SK-MEL-5 (cell line): ENCODE results near the gene NPR1. TPM values are rescaled to one million over a fixed set of nuclear protein-coding genes. Genes with fewer than 3 reads are reported as not detected.
"Not testable (repeated sequence)": the region's sequence is repeated elsewhere in the genome, so short reads cannot be mapped to it uniquely, and the experiment has no call there.

Experiments
- DNase-seq: peaks from one replicate; pipeline ENCODE4 v3.0.0-alpha.2; 2016; ENCODE audit warnings: low read depth, low spot score
- in situ Hi-C: cut with HindIII; loops from 2 replicates; pipeline ENCODE4 v1.10.0; 2016; ENCODE audit warnings: low sequenced_read_pairs, high pct_unique_total_duplicates, low pct_unique_long_range_greater_than_20kb
- total RNA-seq: library from RNA; depleted of rRNA; stranded (reverse); fragments of >200 nt; shearing (Covaris generic); gene quantifications from 2 replicates; pipeline ENCODE4 v1.2.3, GENCODE V29; 2014

The NPR1 gene
- total RNA-seq, 1 experiment from 2014 or later: not detected

- no peak for DNase-seq
- in situ Hi-C loops: no loop called here
Measured at GRCh38 chr1:153670257-153670858, 8.1 kb upstream of the NPR1 start.

DNA sequence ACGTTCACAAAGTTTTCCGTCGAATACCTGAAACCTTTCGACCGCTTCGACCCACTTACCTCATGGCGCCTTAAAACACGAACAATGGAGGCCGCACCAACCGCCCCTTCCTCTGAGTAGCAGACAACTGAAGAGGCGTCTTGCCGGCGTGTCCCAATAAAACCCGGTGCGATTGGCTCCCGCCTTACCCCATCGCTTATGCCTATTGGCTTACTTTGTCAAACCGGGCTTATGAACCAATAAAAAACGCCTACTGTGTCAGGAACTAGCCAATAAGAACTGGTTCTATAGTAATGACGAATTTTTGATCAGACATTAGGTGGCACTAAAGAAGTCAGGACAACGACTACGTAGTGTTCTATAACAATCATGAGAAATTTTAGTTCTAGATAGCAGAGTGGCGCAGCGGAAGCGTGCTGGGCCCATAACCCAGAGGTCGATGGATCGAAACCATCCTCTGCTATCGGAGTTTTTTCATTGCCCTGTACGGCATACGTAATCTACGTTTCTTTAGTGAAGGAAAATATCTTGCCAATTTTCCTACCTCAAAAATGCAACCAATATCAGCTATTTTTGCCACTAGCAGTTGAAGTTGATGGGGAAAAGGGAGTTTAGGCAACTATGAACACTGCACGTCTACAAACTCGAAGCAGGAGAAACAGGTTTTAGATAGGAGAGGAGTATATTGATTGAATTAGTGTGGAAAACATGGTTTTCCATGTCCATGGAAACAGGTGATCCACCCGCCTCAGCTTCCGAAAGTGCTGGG lies 7.4 kb upstream of the NPR1 start, which contains the start of gene ILF2:
Gene ILF2, minus strand, starts transcription at position 135 of the 769 bp plus-strand sequence. Its CDS starts 71 bp downstream, at position 64.
- peak; percentile 100 for DNase-seq
- in situ Hi-C loops: no loop called here

DNA sequence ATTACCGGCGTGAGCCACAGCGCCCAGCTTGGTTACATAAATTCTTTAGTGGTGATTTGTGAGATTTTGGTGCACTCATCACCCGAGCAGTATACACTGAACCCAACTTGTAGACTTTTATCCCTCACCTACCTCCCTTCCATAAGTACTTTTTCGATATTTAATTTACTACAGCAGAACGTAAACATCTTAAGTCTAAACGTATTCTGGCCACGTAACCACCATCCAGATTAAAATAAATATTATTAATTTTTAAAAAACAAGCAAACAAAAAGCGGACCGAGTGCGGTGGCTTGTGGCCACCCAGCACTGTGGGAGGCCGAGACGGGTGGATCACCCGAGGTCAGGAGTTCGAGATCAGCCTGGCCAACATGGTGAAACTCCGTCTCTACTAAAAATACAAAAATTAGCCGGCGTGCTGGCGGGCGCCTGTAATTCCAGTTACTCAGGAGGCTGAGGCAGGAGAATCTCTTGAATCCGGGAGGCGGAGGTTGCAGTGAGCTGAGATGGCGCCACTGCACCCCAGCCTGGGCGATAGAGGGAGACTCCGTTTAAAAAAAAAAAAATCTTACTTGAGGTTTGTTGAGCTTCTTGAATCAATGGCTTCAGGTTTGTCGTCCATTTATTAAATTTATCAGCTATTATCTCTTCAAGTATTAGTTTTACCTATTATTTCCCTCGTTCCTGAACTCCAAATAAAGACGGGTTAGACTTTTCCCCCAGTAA lies 6.7 kb upstream of the NPR1 start:
- DNase-seq, in situ Hi-C loops: not testable (repeated sequence)

- in situ Hi-C loops: no loop called here
- DNase-seq: no peak
Measured at GRCh38 chr1:153673511-153673910, 5.0 kb upstream of the NPR1 start.

DNA sequence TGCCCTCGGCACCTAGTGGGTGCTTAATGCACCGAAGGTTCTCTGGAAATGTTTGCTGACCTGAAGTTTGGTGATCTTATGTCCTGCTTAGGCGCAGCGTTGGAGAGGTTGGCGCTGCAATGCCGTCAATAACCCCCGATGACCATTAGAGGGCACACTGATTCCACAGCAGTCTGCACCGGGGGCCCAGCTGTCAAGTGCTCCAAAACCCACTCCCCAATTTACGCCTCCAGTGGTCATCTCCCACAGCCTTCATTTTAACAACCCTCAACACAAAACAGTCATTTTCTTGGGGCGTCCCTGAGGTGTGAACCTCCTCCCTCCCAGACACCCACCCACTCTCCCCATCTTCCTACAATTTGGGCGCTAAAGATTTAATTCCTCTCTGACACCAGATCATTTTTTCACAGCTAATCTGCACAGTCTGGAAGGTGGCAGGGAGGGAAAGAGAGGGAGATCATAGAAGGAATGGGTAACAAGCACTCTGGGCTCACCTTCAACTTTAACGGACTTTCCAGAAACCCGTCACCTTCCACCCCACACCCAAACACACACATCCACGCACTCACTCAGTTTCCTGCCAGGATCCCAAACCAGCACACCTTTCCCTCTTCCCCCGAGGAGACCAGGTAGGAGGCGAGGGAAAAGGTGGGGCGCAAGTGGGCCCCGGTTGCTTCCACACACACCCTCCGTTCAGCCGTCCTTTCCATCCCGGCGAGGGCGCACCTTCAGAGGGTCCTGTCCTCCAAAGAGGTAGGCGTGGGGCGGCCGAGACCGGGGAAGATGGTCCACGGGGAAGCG lies 570 bp upstream of the NPR1 start:
- peak; percentile 74 for DNase-seq
- in situ Hi-C loops: no loop called here

GRCh38 chr1:153679337-153680119 lies 1.0 kb downstream of the NPR1 start:
- in situ Hi-C loops: no loop called here
- no peak for DNase-seq

DNA sequence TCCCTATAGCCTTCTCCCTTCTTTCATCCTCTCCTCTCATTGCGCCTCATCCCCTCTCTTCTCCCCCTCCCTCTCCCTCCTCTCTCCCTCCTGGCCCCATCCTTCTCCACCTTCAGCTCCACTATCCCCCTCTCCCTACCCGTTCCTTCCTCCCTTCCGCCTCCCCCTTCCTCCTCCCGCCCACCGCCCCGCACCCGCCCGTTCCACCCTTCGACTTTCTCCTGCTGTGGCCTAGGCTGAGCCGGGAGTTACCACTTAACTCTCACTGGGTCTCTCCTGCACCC lies 1.6 kb downstream of the NPR1 start:
- in situ Hi-C loops: no loop called here
- no peak for DNase-seq

DNA sequence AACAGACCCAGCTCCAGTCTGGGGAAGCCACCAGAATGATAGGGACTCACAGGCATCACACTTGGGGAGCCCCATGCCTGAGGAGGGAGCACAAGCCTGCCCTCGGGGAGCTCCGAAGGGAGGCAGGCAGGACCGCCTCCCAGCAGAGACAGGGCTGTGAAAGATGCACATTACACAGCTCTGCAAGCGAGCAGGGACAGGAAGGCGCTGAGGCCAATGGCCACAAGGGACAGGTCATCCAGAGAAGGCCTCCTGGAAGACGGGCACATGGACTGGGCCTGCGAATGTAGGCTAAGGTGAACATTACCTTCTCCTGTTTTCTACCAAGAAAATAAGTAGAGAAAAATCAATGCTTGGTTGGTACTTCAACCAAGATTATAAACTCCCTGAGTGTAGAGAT lies 4.2 kb downstream of the NPR1 start:
- DNase-seq: no peak
- in situ Hi-C loops: no loop called here

DNA sequence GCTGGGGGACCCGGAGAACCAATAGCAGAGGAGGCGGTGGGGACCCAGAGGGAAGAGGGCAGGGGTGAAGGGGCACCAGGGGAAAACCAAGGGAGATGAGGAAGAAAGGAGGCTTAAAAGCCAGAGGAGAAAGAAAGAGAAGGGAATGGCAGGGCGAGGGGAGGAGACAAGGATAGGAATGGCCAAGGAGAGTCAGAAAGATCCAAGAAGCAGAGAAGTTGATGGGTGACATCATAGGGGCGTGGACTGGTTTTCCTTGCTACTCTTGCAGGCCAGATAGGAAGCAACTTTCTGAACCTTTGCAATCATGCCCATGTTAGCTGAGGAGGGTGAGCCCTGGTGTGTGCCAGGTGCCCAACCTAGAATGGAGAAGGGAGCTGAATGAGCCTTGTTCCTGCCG lies 5.4 kb downstream of the NPR1 start:
- peak; percentile 32 for DNase-seq
- in situ Hi-C loops: no loop called here

GRCh38 chr1:153684892-153685291 lies 6.4 kb downstream of the NPR1 start:
- DNase-seq: no peak
- in situ Hi-C loops: no loop called here

GRCh38 chr1:153685544-153686340 lies 7.3 kb downstream of the NPR1 start:
- DNase-seq: no peak
- in situ Hi-C loops: no loop called here

GRCh38 chr1:153687346-153688125 lies 9.0 kb downstream of the NPR1 start:
- in situ Hi-C loops: no loop called here
- DNase-seq: no peak

- DNase-seq: no peak
- in situ Hi-C loops: no loop called here
Measured at GRCh38 chr1:153688276-153688675, 9.8 kb downstream of the NPR1 start.

- no peak for DNase-seq
- in situ Hi-C loops: no loop called here
Measured at GRCh38 chr1:153688736-153689328, 10.3 kb downstream of the NPR1 start.

GRCh38 chr1:153693466-153693865 lies 15.0 kb downstream of the NPR1 start:
- in situ Hi-C loops: no loop called here

GRCh38 chr1:153696741-153697140 lies 18.3 kb downstream of the NPR1 start:
- in situ Hi-C loops: no loop called here
- DNase-seq: no peak

More at GRCh38 chr1:153693466-153693865, 15.0 kb downstream of the NPR1 start:
- DNase-seq: no peak
